Skin epidermis (tissue), 12 donors: ENCODE results near the gene DEUP1.

Experiments used
- H3K27ac ChIP-seq, 21 experiments: fragments of 200-600 bp; sonication (generic) in 11 of 21; one replicate each; pipeline ENCODE4 v1.5.0; 2020; ENCODE audit warnings: mild to moderate bottlenecking in 3 of 21, inconsistent platforms in 2 of 21, moderate library complexity in 2 of 21
- H3K4me3 ChIP-seq, 7 experiments: fragments of 200-600 bp; sonication (generic) in 2 of 7; one replicate each; pipeline ENCODE4 v1.5.0; 2020; ENCODE audit warnings: inconsistent platforms in 2 of 7, mild to moderate bottlenecking in 2 of 7, moderate library complexity in 1 of 7

The DEUP1 gene

DNA sequence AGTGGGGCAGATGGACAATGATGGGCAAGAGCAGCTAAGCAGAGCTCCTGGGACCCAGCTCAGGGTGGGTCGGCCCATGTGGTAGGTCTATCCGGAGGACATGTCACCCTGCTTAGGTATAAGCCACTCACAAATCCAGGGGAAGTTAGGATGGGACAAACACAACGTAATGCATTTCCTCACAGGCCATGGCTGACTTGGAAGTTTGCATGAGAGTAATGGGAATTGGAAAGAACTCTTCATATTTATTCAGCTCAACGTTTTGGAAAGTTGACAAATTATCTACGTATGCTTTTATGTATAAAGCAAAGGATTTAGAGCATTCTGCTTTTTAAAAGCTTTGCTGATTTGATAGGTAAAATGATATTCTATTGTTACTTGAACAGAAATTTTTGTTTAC is 137.7 kb downstream of the DEUP1 start:
- Histone ChIP-seq H3K27ac (no peak overlapping the region), H3K4me3 (no peak overlapping the region)

GRCh38 chr11:93474123-93474522 is 143.6 kb downstream of the DEUP1 start:
- Histone ChIP-seq H3K27ac (no peak overlapping the region), H3K4me3 (no peak overlapping the region)

DNA sequence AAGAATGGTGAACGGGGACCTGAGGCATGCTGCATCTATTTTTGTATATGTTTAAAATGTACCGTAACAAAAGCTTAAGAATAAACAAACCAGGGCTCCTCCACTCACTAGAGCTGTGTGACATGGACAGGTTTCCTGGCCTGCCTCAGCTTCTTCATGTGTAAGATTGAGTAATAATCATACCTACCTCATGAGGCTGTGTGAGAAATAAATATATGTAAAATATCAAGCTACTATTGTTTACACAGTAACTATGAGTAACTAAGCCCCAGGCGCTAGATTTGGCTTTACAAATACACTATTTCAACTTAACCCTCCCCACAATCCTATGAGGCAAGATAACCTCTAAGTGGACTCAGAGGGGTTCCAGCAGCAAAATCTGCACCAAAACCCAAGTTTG is 146.3 kb downstream of the DEUP1 start:
- H3K4me3 ChIP-seq = no peak overlapping the region
- no peak overlapping the region for H3K27ac ChIP-seq

DNA sequence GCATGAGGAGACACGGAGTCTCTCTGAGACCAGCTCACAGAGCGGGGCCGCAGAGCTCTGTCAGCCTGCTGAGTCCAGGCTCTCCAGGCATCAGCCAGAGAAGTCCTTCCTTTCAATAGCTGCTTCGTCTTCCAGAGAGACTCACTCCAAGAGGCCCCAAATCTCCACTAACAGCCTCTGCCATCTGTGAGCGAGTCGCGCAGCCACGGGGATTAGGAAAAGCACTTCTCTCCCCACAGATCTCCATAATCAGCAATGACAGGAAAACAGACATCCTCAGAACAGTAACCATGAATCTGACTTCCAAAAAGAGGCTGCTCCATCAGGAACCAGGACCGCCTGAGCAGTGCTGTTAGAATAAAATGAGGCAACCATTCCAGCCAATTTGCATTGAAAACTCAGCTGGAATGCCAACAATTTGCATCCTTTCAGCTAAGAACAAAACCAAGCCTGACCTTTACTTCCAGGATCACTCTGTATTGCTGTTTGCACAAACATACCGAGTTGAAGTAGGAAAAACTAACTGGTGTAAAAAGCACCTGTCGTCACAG is 147.2 kb downstream of the DEUP1 start:
- no peak overlapping the region for H3K27ac ChIP-seq

DNA sequence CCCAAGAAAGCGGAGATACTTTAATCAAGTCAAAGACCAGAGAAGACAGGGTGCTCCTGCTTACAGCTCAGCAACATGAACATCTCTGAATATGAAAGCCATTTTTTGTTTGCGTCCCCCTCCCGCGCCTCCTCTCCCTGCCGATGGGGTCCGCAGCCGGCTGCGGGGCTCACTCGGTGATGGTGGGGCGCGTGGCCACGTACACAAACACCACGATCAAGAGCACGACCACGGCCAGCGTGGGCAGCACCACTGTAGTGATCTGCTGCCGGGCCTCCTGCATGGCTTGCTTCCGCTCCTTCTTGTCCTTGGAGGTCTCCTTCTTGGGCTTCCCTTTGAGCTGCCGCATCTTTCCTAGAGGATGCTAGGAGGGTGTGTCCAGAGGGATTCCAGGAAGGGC is 148.3 kb downstream of the DEUP1 start:
- H3K27ac ChIP-seq = no peak overlapping the region
- no peak overlapping the region for H3K4me3 ChIP-seq

More for the DNA sequence above, 147.2 kb downstream of the DEUP1 start:
- H3K4me3 ChIP-seq = no peak overlapping the region

- no peak overlapping the region for H3K4me3 ChIP-seq
- no peak overlapping the region for H3K27ac ChIP-seq
Measured at GRCh38 chr11:93480256-93480655, 149.7 kb downstream of the DEUP1 start.

GRCh38 chr11:93480756-93481155 is 150.2 kb downstream of the DEUP1 start:
- H3K27ac ChIP-seq = no peak overlapping the region
- H3K4me3 ChIP-seq = no peak overlapping the region

DNA sequence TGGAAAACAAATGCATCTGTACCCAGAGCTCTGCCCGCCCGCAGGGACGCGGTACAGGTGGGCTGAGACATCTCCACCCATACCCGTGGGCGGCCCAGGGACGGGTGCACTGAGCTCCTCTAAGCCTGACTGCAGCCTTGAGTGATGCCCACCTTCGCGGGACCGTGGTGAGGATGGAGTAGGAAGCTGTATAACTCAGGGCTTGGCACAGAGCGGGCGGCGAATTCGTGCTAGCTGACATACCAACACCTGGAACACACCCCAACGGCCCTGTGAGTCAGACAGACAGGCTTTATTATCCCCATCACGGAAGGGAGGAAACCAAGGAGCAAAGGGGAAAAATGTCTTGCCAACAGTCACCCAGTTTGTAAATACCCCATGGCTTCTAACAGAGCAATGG is 150.7 kb downstream of the DEUP1 start:
- Histone ChIP-seq H3K27ac (no peak overlapping the region), H3K4me3 (no peak overlapping the region)

GRCh38 chr11:93481696-93482095 is 151.2 kb downstream of the DEUP1 start:
- Histone ChIP-seq H3K4me3 (no peak overlapping the region), H3K27ac (peak overlapping the region in 1 of 21 experiments; percentile 14)

DNA sequence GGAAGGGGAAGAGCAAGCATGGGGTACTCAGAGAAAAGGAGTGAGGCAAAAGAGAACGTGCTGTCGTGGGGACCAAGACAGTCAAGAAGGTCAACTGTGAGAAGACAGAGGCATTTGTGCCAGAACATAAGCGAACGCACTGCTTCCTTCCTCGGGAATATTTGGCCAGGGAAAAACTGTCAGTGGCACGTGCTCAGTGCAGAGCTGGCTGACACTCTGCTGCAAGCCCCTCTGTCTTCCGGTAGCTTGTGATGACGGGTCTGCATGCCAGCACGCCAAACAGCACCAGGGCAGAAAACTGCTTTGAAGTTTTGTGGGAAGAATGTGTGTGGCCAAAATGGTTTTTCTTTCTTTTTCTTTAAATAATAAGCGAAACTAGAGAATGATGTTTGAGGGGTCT is 152.0 kb downstream of the DEUP1 start:
- H3K27ac ChIP-seq = no peak overlapping the region

DNA sequence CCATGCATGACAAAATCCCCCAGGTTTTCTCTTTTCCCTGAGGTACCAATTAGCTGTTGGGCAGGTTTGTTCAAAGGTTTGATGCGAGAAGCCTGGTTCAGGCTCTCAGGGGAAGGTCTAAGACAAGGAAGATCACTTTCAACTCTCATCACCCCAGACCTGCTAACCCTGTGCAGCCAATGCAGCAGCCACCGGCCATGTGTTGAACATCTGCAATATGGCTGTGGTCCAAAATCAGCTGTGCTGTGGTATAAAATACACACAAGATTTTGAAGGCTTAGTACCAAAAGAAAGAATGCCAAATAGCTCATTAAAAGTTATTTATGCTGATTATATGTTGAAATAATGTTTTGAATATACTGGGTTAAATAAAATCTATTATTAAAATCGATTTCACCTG is 154.2 kb downstream of the DEUP1 start:
- Histone ChIP-seq H3K27ac (no peak overlapping the region), H3K4me3 (no peak overlapping the region)

More for the DNA sequence above, 152.0 kb downstream of the DEUP1 start:
- no peak overlapping the region for H3K4me3 ChIP-seq

DNA sequence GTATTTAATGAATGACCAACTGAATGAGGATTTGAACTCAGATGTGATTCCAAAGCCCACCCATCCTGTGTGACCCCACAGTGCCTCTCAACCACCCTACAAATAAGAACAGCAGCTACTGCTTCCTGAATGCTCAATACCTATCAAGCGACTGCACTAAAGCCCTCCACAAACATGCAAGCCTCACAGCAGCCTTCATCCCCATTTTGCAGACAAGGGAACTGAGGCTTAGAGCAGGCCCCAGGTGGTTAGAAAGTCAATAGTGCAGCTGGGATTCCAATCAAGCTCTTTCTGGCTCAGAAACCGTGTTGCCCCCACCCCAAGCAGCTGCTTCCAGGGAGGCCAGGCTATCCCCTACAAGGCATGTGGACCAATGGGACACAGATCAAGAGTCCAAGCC is 155.4 kb downstream of the DEUP1 start:
- H3K4me3 ChIP-seq = no peak overlapping the region
- H3K27ac ChIP-seq = no peak overlapping the region

- H3K4me3 ChIP-seq = no peak overlapping the region
- H3K27ac ChIP-seq = no peak overlapping the region
Measured at GRCh38 chr11:93487032-93487483, 156.5 kb downstream of the DEUP1 start.
